K562 (cell line): ENCODE results near the gene MYO3B. TPM values are rescaled to one million over a fixed set of nuclear protein-coding genes. Genes with fewer than 3 reads are reported as not detected.

Experiments used
- ATAC-seq: fragments of 200-7000 bp; cut with Tn5 transposase; 3 replicates; pipeline ENCODE4 v1.9.1; 2020; ENCODE audit warnings: moderate library complexity
- BruUV-seq: library from RNA; stranded (reverse); fragments of 400-500 nt; replicated peaks from 2 replicates; lab custom pipeline; 2021; lab: Mats Ljungman, UMichigan
- CTCF ChIA-PET: fragments of 300-600 bp; formaldehyde crosslinking; extraction: SDS; loops from one replicate; lab custom pipeline; 2021; ENCODE audit warnings: low intra/inter-chr PET ratio; lab: Yijun Ruan, JAX
- POLR2A ChIA-PET: fragments of 300-600, 350-650 bp; sonication (Branson Sonifier 250); formaldehyde crosslinking; extraction: SDS; loops from one replicate; lab custom pipeline; 2021; ENCODE audit warnings: antibody characterized with exemption, inconsistent platforms; lab: Yijun Ruan, JAX
- DNase-seq, 4 experiments: peaks; one replicate each; pipeline versions ENCODE4 v3.0.0 to v3.0.0-alpha.2; 2011 to 2018; ENCODE audit warnings: low spot score in 3 of 4, mixed read lengths in 3 of 4; ENCODE audit errors: extremely low read depth in 1 of 4
- FAIRE-seq: peaks from 2 replicates; lab custom pipeline; 2011; peaks lifted over from hg19 to GRCh38; lab: Jason Lieb, UNC
- H2AFZ ChIP-seq: 2 replicates; pipeline ENCODE4 v1.6.0; 2011; ENCODE audit warnings: low read depth, low read length, control low read depth, inconsistent platforms
- H3K27ac ChIP-seq: fragments of 200-600 bp; 3 replicates; pipeline ENCODE4 v1.8.0; 2011; ENCODE audit warnings: low read depth, mild to moderate bottlenecking, control low read depth, inconsistent platforms, low read length, moderate library complexity, mixed read lengths; ENCODE audit errors: extremely low read depth
- H3K27me3 ChIP-seq, 2 experiments: fragments of 300-600 bp in 1 of 2; 2 replicates in 1 of 2; 3 replicates in 1 of 2; pipeline versions ENCODE4 v1.6.0 to v1.8.0; 2011; ENCODE audit warnings: inconsistent platforms in 2 of 2, low read length in 2 of 2, mild to moderate bottlenecking in 1 of 2, mixed read lengths in 1 of 2, moderate library complexity in 1 of 2; ENCODE audit not compliant: control insufficient read depth in 2 of 2, insufficient read depth in 2 of 2
- H3K36me3 ChIP-seq: fragments of 300-600 bp; 3 replicates; pipeline ENCODE4 v1.8.0; 2011; ENCODE audit warnings: mild to moderate bottlenecking, low read length, inconsistent platforms; ENCODE audit not compliant: control insufficient read depth, insufficient read depth
- H3K4me1 ChIP-seq, 2 experiments: fragments of 200-600 bp in 1 of 2; replicated peaks in 1 of 2; 2 replicates in 1 of 2; 3 replicates in 1 of 2; pipeline versions ENCODE4 v1.5.1 to v1.8.0; 2011; ENCODE audit warnings: inconsistent platforms in 2 of 2, low read length in 2 of 2, mild to moderate bottlenecking in 1 of 2, mixed read lengths in 1 of 2, moderate library complexity in 1 of 2; ENCODE audit not compliant: control insufficient read depth in 2 of 2, insufficient read depth in 2 of 2
- H3K4me2 ChIP-seq: 2 replicates; pipeline ENCODE4 v1.6.1; 2011; ENCODE audit warnings: low read length, control low read depth, inconsistent platforms, mixed read lengths; ENCODE audit not compliant: insufficient read depth
- H3K4me3 ChIP-seq: fragments of 200-600 bp; sonication (generic), shearing (Covaris generic); 2 replicates; pipeline ENCODE4 v1.5.1; 2016; ENCODE audit warnings: control low read depth, inconsistent platforms
- H3K79me2 ChIP-seq: fragments of 200-600 bp; 3 replicates; pipeline ENCODE4 v1.8.0; 2011; ENCODE audit warnings: low read length, inconsistent platforms; ENCODE audit not compliant: control insufficient read depth, insufficient read depth
- H3K9ac ChIP-seq, 2 experiments: 2 replicates each; pipeline versions ENCODE4 v1.6.0 to v1.6.1; 2011; ENCODE audit warnings: low read depth in 2 of 2, low read length in 2 of 2, control low read depth in 1 of 2, inconsistent platforms in 1 of 2, mild to moderate bottlenecking in 1 of 2, mixed read lengths in 1 of 2; ENCODE audit not compliant: insufficient read depth in 1 of 2
- H3K9me1 ChIP-seq: one replicate; pipeline ENCODE4 v1.6.0; 2011; ENCODE audit warnings: inconsistent platforms, mild to moderate bottlenecking, low read length, moderate library complexity; ENCODE audit not compliant: control insufficient read depth, insufficient read depth
- H3K9me3 ChIP-seq: replicated peaks from 2 replicates; pipeline ENCODE4 v1.5.1; 2011; ENCODE audit warnings: low read depth, low read length, inconsistent platforms; ENCODE audit not compliant: control insufficient read depth, insufficient read depth
- H4K20me1 ChIP-seq: replicated peaks from 2 replicates; pipeline ENCODE4 v1.6.1; 2011; ENCODE audit warnings: low read length, inconsistent platforms, mixed read lengths; ENCODE audit not compliant: control insufficient read depth, insufficient read depth
- ATF7 ChIP-seq: fragments of 450-650 bp; IDR thresholded peaks from 2 replicates; pipeline ENCODE4 v1.7.1; 2014; ENCODE audit warnings: mild to moderate bottlenecking, moderate library complexity
- BRF2 ChIP-seq: IDR thresholded peaks from 3 replicates; pipeline ENCODE4 v1.6.1; 2011; ENCODE audit warnings: borderline replicate concordance, mild to moderate bottlenecking; ENCODE audit not compliant: insufficient read length, insufficient read depth
- ELF1 ChIP-seq: fragments of 200-800 bp; sonication (Bioruptor generic); IDR thresholded peaks from 2 replicates; pipeline ENCODE4 v1.6.1; 2016; ENCODE audit warnings: missing genetic modification characterization, missing compliant biosample characterization
- ELF4 ChIP-seq: fragments of 450-650 bp; formaldehyde crosslinking; IDR thresholded peaks from 2 replicates; pipeline ENCODE4 v1.4.0; 2022; ENCODE audit warnings: missing genetic modification characterization
- LCOR ChIP-seq: sonication (generic); formaldehyde crosslinking; IDR thresholded peaks from 2 replicates; pipeline ENCODE4 v1.8.0; 2022; ENCODE audit warnings: mild to moderate bottlenecking, missing genetic modification reagents
- MTA2 ChIP-seq: fragments of 450-650 bp; IDR thresholded peaks from 2 replicates; pipeline ENCODE4 v1.6.1; 2016; ENCODE audit warnings: low read depth
- NCOR1 ChIP-seq: fragments of 450-650 bp; IDR thresholded peaks from 2 replicates; pipeline ENCODE4 v1.6.1; 2016; ENCODE audit warnings: mild to moderate bottlenecking, moderate library complexity
- NEUROD1 ChIP-seq: fragments of 150-350 bp; IDR thresholded peaks from 2 replicates; pipeline ENCODE4 v1.6.1; 2014; ENCODE audit warnings: borderline replicate concordance, low read length, low read depth; ENCODE audit not compliant: partially characterized antibody
- POLR2H ChIP-seq: IDR thresholded peaks from 2 replicates; pipeline ENCODE4 v1.6.1; 2016; ENCODE audit warnings: missing genetic modification characterization, low read depth, mild to moderate bottlenecking, control low read depth, missing compliant biosample characterization, moderate library complexity
- PTTG1 ChIP-seq: fragments of 450-650 bp; IDR thresholded peaks from 2 replicates; pipeline ENCODE4 v1.6.1; 2016; ENCODE audit warnings: low read depth, mild to moderate bottlenecking, missing genetic modification characterization, missing compliant biosample characterization
- PURB ChIP-seq: sonication (generic); formaldehyde crosslinking; IDR thresholded peaks from 2 replicates; pipeline ENCODE4 v1.9.0; 2021; ENCODE audit warnings: low read depth, mild to moderate bottlenecking, missing genetic modification reagents
- PYGO2 ChIP-seq: fragments of 450-650 bp; IDR thresholded peaks from 2 replicates; pipeline ENCODE4 v1.6.1; 2016; ENCODE audit warnings: mild to moderate bottlenecking, missing genetic modification characterization, moderate library complexity, missing compliant biosample characterization
- SOX6 ChIP-seq: fragments of 450-650 bp; IDR thresholded peaks from 2 replicates; pipeline ENCODE4 v1.6.1; 2014; ENCODE audit warnings: mild to moderate bottlenecking
- TAF9B ChIP-seq: fragments of 450-650 bp; IDR thresholded peaks from 2 replicates; pipeline ENCODE4 v1.6.1; 2018; ENCODE audit warnings: mild to moderate bottlenecking; ENCODE audit not compliant: partially characterized antibody
- TBP ChIP-seq: optimal IDR thresholded peaks from 2 replicates; pipeline ENCODE3; 2011; ENCODE audit warnings: low read depth, low read length, improper control_type of control experiment
- ZNF24 ChIP-seq: fragments of 450-650 bp; IDR thresholded peaks from 2 replicates; pipeline ENCODE4 v1.6.1; 2016
- ZNF277 ChIP-seq: fragments of 250-450 bp; sonication (Bioruptor Pico); IDR thresholded peaks from 2 replicates; pipeline ENCODE4 v1.8.0; 2022; ENCODE audit warnings: inconsistent platforms, mild to moderate bottlenecking, moderate library complexity, borderline replicate concordance
- ZNF589 ChIP-seq: fragments of 200-800 bp; sonication (Bioruptor generic); IDR thresholded peaks from 2 replicates; pipeline ENCODE4 v1.6.1; 2016; ENCODE audit warnings: low read depth, missing genetic modification characterization, missing compliant biosample characterization
- ZNF766 ChIP-seq: fragments of 200-800 bp; sonication (Bioruptor generic); conservative IDR thresholded peaks from 2 replicates; pipeline ENCODE4 v1.6.1; 2016; ENCODE audit warnings: missing genetic modification characterization, missing compliant biosample characterization
- WGBS: fragments of 100-300 bp; shearing (Covaris generic); methylation state at CpG from one replicate; pipeline ENCODE4 v1.1.6; 2016; ENCODE audit warnings: low coverage, mixed read lengths; ENCODE audit not compliant: insufficient coverage; ENCODE audit errors: missing lambda C conversion rate; 5-methylcytosine and 5-hydroxymethylcytosine counted together
- in situ Hi-C: fragments of 300-500 bp; cut with MboI; formaldehyde crosslinking; loops from 4 replicates; pipeline ENCODE4 v1.15.0; 2018; ENCODE audit warnings: inconsistent platforms, mixed read lengths
- intact Hi-C: fragments of 100-400 bp; cut with micrococcal nuclease; formaldehyde crosslinking; loops from 2 replicates; pipeline ENCODE4 v1.14.2; 2022
- polyA plus RNA-seq, 8 experiments: library from polyadenylated mRNA; depleted of rRNA in 4 of 8; stranded (reverse) in 5 of 8; unstranded in 3 of 8; fragments of >200 nt; fragmentation: Nextera tagmentation in 2 of 8; fragmentation: Illumina TruSeq in 1 of 8; extraction: Ambion mirVana in 2 of 8; extraction: Trizol in 1 of 8; gene quantifications; 2 replicates each; pipeline versions ENCODE4 v1.2.1 to v1.2.3, GENCODE V29; 2011 to 2014; ENCODE audit warnings: inconsistent platforms in 1 of 8, missing spikeins in 1 of 8
- total RNA-seq, 7 experiments: library from RNA; depleted of rRNA in 6 of 7; stranded (reverse); fragments of >200 nt in 6 of 7; fragmentation: Illumina TruSeq in 2 of 7; extraction: Trizol in 2 of 7; gene quantifications; 2 replicates each; pipeline versions ENCODE4 v1.2.1 to v1.2.3, GENCODE V29; 2011 to 2021; ENCODE audit warnings: low replicate concordance in 1 of 7

Gene MYO3B
- total and polyA plus RNA-seq, 9 of the 15 experiments (the other 6 are each of a cell fraction or from before 2014, with no cell fraction given), result 2.7 to 6.5 (median 3.6) TPM

- peak; percentile 86 for TF ChIP-seq SOX6
- peak; percentile 92 for TF ChIP-seq ATF7
- peak; percentile 45; the same call in 1 of the 2 replicates for TF ChIP-seq NCOR1
- TF ChIP-seq MTA2, result peak; percentile 44
- TF ChIP-seq NEUROD1, result peak; percentile 26
- TF ChIP-seq PURB (CRISPR knock-in tag), result no peak
These were observed 284.7 kb downstream of the MYO3B start (continued) for GRCh38 chr2:170462433-170463205.

GRCh38 chr2:170463206-170463537 is 285.2 kb downstream of the MYO3B start:
- Histone ChIP-seq H3K79me2 (no peaks in the 10 kb centered on the region), H3K27ac (no peak overlapping the region), H3K27me3 (no peaks in the 10 kb centered on the region), H4K20me1 (no peaks in the 10 kb centered on the region), H2AFZ (peak overlapping the region; percentile 48), H3K36me3 (no peaks in the 10 kb centered on the region), H3K9ac (no peak overlapping the region), H3K4me2 (no peak overlapping the region), H3K4me1 (peaks cover 0 to 6% of the 10 kb centered on the region in 2 experiments; a peak in 2 of 5 replicates), H3K9me1 (no peaks in the 10 kb centered on the region), H3K4me3 (no peak overlapping the region), H3K9me3 (no peaks in the 10 kb centered on the region)
- in situ Hi-C loops (no loop called here), intact Hi-C loops (loop anchor here (2.0 to 5.0 kb wide), 2 partner anchors 141 to 350 kb away; no protein-coding TSS in a partner anchor)
- 35% methylated on average over 4 of the region's 4 CpGs for WGBS
- no TSS peak for BruUV-seq
- ATAC-seq (no peak), FAIRE-seq (no peak), DNase-seq (no peak)
- ChIA-PET POLR2A (interaction anchor here (0.6 kb wide), 1 partner anchor 147 kb away, joined by 3 read pairs; no protein-coding TSS in a partner anchor), CTCF (no interaction called here)
- TF ChIP-seq ZNF589 (CRISPR knock-in tag) (0 out of 2 replicates have a peak, but pooled peaks have one; percentile 54), TAF9B (no peak), POLR2H (tag) (0 out of 2 replicates have a peak, but pooled peaks have one; percentile 0), ELF1 (tag) (peak; percentile 67), ZNF24 (no peak), ZNF766 (CRISPR knock-in tag) (0 out of 2 replicates have a peak, but pooled peaks have one; percentile 74), PTTG1 (tag) (peak; percentile 45; the same call in 1 of the 2 replicates), ZNF277 (CRISPR knock-in tag) (no peak), BRF2 (no peak), ELF4 (CRISPR knock-in tag) (no peak), LCOR (no peak), TBP (no peak), PYGO2 (no peak)
